Thymus (tissue), 11 donors: ENCODE data around the gene PRODH. TPM values are rescaled to one million over a fixed set of nuclear protein-coding genes. Genes with fewer than 3 reads are reported as not detected.
A peak's percentile ranks its signal among the peaks of the same experiment; 100 is the strongest.
"Not testable (repeated sequence)": the region's sequence is repeated elsewhere in the genome, so short reads cannot be mapped to it uniquely, and the experiment has no call there.

Experiments
- DNase-seq, 9 donors: peaks; one replicate each; pipeline ENCODE4 v3.0.0-alpha.2; 2013; ENCODE audit warnings: low spot score in 9 of 9, low read depth in 6 of 9, missing footprints in 1 of 9
- H3K27ac ChIP-seq, 2 donors: one replicate each; pipeline ENCODE4 v1.5.1; 2013; ENCODE audit warnings: control low read depth in 1 of 2, low read depth in 1 of 2, low read length in 1 of 2, mild to moderate bottlenecking in 1 of 2, moderate library complexity in 1 of 2
- H3K27me3 ChIP-seq, 2 donors: one replicate each; pipeline ENCODE4 v1.5.1; 2013; ENCODE audit warnings: low read length in 1 of 2; ENCODE audit not compliant: control insufficient read depth in 2 of 2, insufficient read depth in 1 of 2
- H3K36me3 ChIP-seq, 2 donors: one replicate each; pipeline ENCODE4 v1.5.1; 2013; ENCODE audit warnings: low read length in 1 of 2, mild to moderate bottlenecking in 1 of 2, moderate library complexity in 1 of 2; ENCODE audit not compliant: control insufficient read depth in 2 of 2, insufficient read depth in 2 of 2
- H3K4me1 ChIP-seq, 2 donors: one replicate each; pipeline ENCODE4 v1.5.1; 2013; ENCODE audit warnings: low read length in 2 of 2; ENCODE audit not compliant: control insufficient read depth in 2 of 2, insufficient read depth in 2 of 2
- H3K4me3 ChIP-seq, 2 donors: one replicate each; pipeline ENCODE4 v1.5.1; 2013; ENCODE audit warnings: low read length in 2 of 2, control low read depth in 1 of 2, mild to moderate bottlenecking in 1 of 2
- H3K9me3 ChIP-seq, 2 donors: one replicate each; pipeline ENCODE4 v1.5.1; 2013; ENCODE audit warnings: low read length in 1 of 2, mild to moderate bottlenecking in 1 of 2; ENCODE audit not compliant: control insufficient read depth in 2 of 2, insufficient read depth in 1 of 2
- WGBS: extraction: QIAGEN DNeasy Blood & Tissue Kit; methylation state at CpG from one replicate; pipeline ENCODE4 v1.1.7; 2013; 5-methylcytosine and 5-hydroxymethylcytosine counted together
- polyA plus RNA-seq: library from polyadenylated mRNA; stranded (reverse); fragments of 200-250 nt; gene quantifications from one replicate; pipeline ENCODE4 v1.2.3, GENCODE V29; 2013
- total RNA-seq: library from RNA; stranded (reverse); fragments of 120-200 nt; gene quantifications from one replicate; pipeline ENCODE4 v1.2.4, GENCODE V29; 2013
- donor health status: healthy.

PRODH gene
- total and polyA plus RNA-seq, 2 donors, result 2.9 to 3.3 TPM

GRCh38 chr22:18957621-18958320, 21.7 kb upstream of the PRODH start:
- H3K9me3 ChIP-seq, DNase-seq, H3K27ac ChIP-seq, H3K36me3 ChIP-seq, H3K27me3 ChIP-seq, H3K4me3 ChIP-seq, H3K4me1 ChIP-seq: not testable (repeated sequence)
- 88% methylated on average over 16 of the region's 18 CpGs for WGBS

DNA sequence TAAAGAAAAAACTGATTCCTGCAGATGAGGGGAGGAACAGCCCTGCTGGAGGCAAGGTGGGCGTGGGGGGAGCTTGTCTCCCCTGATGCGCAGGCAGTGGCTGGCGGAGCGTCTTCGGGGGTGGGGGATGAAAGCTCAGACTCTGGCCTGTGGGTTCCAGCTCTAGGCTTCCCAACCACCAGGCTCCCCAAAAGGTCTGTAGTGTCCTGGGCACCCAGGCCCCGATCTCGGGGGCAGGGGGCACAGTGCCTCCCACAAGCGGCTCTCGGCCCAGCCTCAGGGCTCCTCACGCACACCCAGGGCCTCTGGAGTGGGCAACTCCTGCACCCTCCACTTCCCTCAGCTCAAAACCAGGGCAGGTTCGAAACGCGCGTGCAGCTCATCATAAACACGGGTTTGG, 20.9 kb upstream of the PRODH start:
- not testable (repeated sequence) for H3K4me1 ChIP-seq, H3K4me3 ChIP-seq, H3K27me3 ChIP-seq, H3K27ac ChIP-seq, DNase-seq, H3K36me3 ChIP-seq, H3K9me3 ChIP-seq
- 85% methylated on average over 15 of the region's 15 CpGs for WGBS

- 86% methylated on average over 15 of the region's 15 CpGs for WGBS
- H3K4me3 ChIP-seq, H3K4me1 ChIP-seq, H3K36me3 ChIP-seq, H3K9me3 ChIP-seq, DNase-seq, H3K27ac ChIP-seq, H3K27me3 ChIP-seq: not testable (repeated sequence)
These were observed 20.2 kb upstream of the PRODH start for GRCh38 chr22:18956121-18956895.

DNA sequence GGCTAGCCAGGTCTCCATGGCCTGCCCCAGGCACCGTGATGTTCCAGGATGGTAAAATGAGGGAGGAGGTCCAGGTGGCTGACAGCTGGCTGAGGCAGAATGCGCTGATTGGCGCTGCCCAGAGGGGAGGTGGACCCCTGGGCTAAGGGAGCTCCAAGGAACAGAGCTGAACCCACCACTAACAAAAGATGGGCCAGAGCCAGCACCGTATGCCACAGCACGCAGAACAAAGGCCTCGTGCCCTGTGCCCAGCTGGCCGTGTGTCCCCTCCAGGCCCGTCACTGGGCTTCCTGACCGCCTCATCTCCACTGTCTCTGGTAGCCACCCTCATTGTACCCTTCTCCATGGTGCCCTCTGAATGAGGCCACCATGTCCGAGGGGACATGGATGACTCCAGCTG, 19.6 kb upstream of the PRODH start:
- Histone ChIP-seq H3K4me3 (no peak overlapping the region), H3K4me1 (no peaks in the 10 kb centered on the region), H3K27me3 (no peaks in the 10 kb centered on the region), H3K36me3 (no peaks in the 10 kb centered on the region), H3K27ac (no peak overlapping the region), H3K9me3 (no peaks in the 10 kb centered on the region)
- no peak for DNase-seq
- 96% methylated on average over 10 of the region's 10 CpGs for WGBS

DNA sequence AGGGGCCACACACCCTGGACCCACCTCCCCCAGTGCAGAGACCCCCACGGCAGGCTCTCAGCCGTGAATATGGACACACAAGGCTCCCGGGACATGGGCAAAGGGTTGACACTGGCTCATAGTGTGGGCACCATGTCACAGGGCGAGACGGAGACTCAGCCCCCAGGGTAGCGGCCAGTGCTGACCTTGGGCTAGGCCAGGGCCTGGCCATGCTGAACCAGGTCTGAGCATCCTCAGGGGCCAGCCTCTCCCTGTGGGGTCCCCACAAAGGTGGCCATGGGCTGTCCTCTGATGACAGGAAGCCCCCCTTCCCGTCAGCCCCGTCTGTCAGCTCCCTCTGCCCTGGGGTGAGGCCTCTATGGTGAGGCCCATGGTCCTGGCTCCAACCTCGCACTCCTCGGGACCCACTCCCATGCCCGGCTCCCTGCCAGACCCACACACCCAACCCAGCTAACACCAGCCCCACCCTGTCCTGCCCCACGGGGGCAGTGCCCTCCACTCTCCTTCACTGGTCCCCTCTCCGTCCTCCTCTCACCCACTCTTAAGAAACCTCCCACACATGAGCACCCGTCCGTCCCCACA, 19.0 kb upstream of the PRODH start:
- DNase-seq, result no peak
- 91% methylated on average over 15 of the region's 15 CpGs for WGBS
- Histone ChIP-seq H3K27me3 (peaks cover 0 to 3% of the 10 kb centered on the region in 2 donors), H3K27ac (no peak overlapping the region), H3K36me3 (no peaks in the 10 kb centered on the region), H3K4me3 (no peak overlapping the region), H3K4me1 (no peaks in the 10 kb centered on the region), H3K9me3 (no peaks in the 10 kb centered on the region)

GRCh38 chr22:18954303-18954989, 18.4 kb upstream of the PRODH start:
- peak in 5 of 9 donors; percentile 9 to 36 (median 22) for DNase-seq
- H3K4me1 ChIP-seq, H3K4me3 ChIP-seq, H3K27me3 ChIP-seq, H3K36me3 ChIP-seq, H3K27ac ChIP-seq, H3K9me3 ChIP-seq: not testable (repeated sequence)
- WGBS, result 25% methylated on average over 14 of the region's 14 CpGs

DNA sequence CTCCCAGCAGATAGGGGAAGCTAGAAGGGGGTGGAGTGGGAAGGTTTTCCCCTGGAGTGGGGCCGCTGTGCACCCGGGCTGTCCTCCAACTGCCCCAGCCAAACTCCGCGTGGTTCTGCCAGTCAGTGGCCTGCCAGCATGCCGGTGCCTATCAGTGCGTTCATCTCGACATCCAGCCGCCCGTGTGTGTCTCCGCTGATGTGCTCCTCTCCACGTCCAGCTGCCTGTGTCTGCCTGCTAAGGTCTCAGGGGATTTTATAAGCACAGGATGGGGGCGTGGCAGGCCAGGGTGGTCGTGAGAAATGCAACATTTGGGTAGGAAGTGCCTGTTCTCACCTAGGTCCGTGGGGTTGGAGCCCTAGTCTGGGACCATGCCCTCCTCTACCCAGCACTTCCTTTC, 17.0 kb upstream of the PRODH start:
- not testable (repeated sequence) for H3K27me3 ChIP-seq, H3K36me3 ChIP-seq, DNase-seq, H3K9me3 ChIP-seq, H3K27ac ChIP-seq, H3K4me3 ChIP-seq, H3K4me1 ChIP-seq
- WGBS, result 69% methylated on average over 14 of the region's 14 CpGs

GRCh38 chr22:18952022-18952421, 15.9 kb upstream of the PRODH start:
- H3K36me3 ChIP-seq, result no peaks in the 10 kb centered on the region
- H3K9me3 ChIP-seq, result no peaks in the 10 kb centered on the region
- H3K27ac ChIP-seq, result no peak overlapping the region
- no peaks in the 10 kb centered on the region for H3K4me1 ChIP-seq
- WGBS, result 91% methylated on average over 6 of the region's 6 CpGs
- H3K27me3 ChIP-seq, result peaks cover 0 to 14% of the 10 kb centered on the region in 2 donors
- DNase-seq, result no peak
- H3K4me3 ChIP-seq, result no peak overlapping the region

DNA sequence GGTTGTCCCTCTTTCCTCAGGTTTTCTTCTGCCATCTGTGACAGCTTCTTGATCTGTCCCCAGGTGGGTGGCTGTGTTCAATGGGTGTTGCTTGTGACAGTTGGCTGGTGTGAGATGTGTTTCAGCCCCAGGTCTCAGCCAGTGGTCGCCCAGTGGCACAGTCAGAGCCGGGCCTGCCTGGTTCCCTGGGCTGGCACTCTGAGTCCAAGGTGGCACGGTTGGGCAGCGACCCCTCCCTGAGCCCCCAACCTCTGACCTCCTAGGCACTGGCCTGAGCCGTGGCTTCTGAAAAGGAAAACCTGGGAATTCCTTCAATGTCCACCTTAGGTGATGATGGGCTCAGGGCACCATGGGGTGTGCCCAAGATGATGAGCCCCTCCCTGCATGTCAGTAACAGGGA, 14.0 kb upstream of the PRODH start:
- 94% methylated on average over 5 of the region's 5 CpGs for WGBS
- no peak overlapping the region for H3K27ac ChIP-seq
- peaks cover 0 to 14% of the 10 kb centered on the region in 2 donors for H3K27me3 ChIP-seq
- H3K36me3 ChIP-seq, result no peaks in the 10 kb centered on the region
- DNase-seq, result no peak
- no peaks in the 10 kb centered on the region for H3K4me1 ChIP-seq
- no peak overlapping the region for H3K4me3 ChIP-seq
- no peaks in the 10 kb centered on the region for H3K9me3 ChIP-seq
